HG03064 (cell line): Measurements from ENCODE around the gene DLG2.

Experiments used
- ATAC-seq: cut with Tn5 transposase; IDR thresholded peaks from one replicate; pipeline ENCODE4 v1.9.1; 2021; ENCODE audit warnings: low read depth; ENCODE audit not compliant: unreplicated experiment

Gene DLG2

GRCh38 chr11:83855237-83855636 is 1771.9 kb downstream of the DLG2 start:
- ATAC-seq = no peak

GRCh38 chr11:83852775-83853442 is 1774.2 kb downstream of the DLG2 start:
- ATAC-seq = no peak

GRCh38 chr11:83852012-83852411 is 1775.1 kb downstream of the DLG2 start:
- no peak for ATAC-seq

- no peak for ATAC-seq
These were observed 1779.6 kb downstream of the DLG2 start for GRCh38 chr11:83847467-83848034.

- no peak for ATAC-seq
These were observed 1781.3 kb downstream of the DLG2 start for GRCh38 chr11:83845797-83846196.

- ATAC-seq = no peak
These were observed 1786.8 kb downstream of the DLG2 start for GRCh38 chr11:83840326-83840725.

- no peak for ATAC-seq
These were observed 1790.1 kb downstream of the DLG2 start for GRCh38 chr11:83836883-83837654.

GRCh38 chr11:83836065-83836464 is 1791.1 kb downstream of the DLG2 start:
- no peak for ATAC-seq

- ATAC-seq = peak; percentile 74
These were observed 1791.7 kb downstream of the DLG2 start for GRCh38 chr11:83835423-83835822.

GRCh38 chr11:83831929-83832328 is 1795.2 kb downstream of the DLG2 start:
- ATAC-seq = no peak

GRCh38 chr11:83827940-83828554 is 1799.1 kb downstream of the DLG2 start:
- peak; percentile 66 for ATAC-seq

- ATAC-seq = no peak
These were observed 1799.6 kb downstream of the DLG2 start for GRCh38 chr11:83827520-83827919.

GRCh38 chr11:83826078-83826477 is 1801.1 kb downstream of the DLG2 start:
- ATAC-seq = no peak

GRCh38 chr11:83823461-83824025 is 1803.6 kb downstream of the DLG2 start:
- no peak for ATAC-seq

- ATAC-seq = no peak
These were observed 1807.1 kb downstream of the DLG2 start for GRCh38 chr11:83819931-83820549.

- no peak for ATAC-seq
These were observed 1808.8 kb downstream of the DLG2 start for GRCh38 chr11:83818349-83818748.

- ATAC-seq = no peak
These were observed 1810.5 kb downstream of the DLG2 start for GRCh38 chr11:83816572-83817187.

- no peak for ATAC-seq
These were observed 1811.4 kb downstream of the DLG2 start for GRCh38 chr11:83815736-83816135.

GRCh38 chr11:83813296-83813695 is 1813.8 kb downstream of the DLG2 start:
- ATAC-seq = no peak

GRCh38 chr11:83809274-83809673 is 1817.9 kb downstream of the DLG2 start:
- ATAC-seq = no peak
